NT2/D1 (cell line): ENCODE results near the gene ETFA.

ENCODE experiments used
- DNase-seq: peaks from one replicate; pipeline ENCODE4 v3.0.0-alpha.2; 2011; ENCODE audit warnings: low read depth, low spot score
- H3K27me3 ChIP-seq: 2 replicates; pipeline ENCODE4 v1.6.0; 2011; ENCODE audit warnings: mild to moderate bottlenecking; ENCODE audit not compliant: insufficient read length, insufficient read depth
- H3K36me3 ChIP-seq: 2 replicates; pipeline ENCODE4 v1.6.1; 2011; ENCODE audit warnings: mild to moderate bottlenecking, low read length, mixed read lengths; ENCODE audit not compliant: insufficient read depth, insufficient read length
- H3K4me1 ChIP-seq: 2 replicates; pipeline ENCODE4 v1.5.1; 2011; ENCODE audit not compliant: insufficient read depth, insufficient read length
- H3K4me3 ChIP-seq: 2 replicates; pipeline ENCODE4 v1.5.1; 2011; ENCODE audit warnings: low read depth; ENCODE audit not compliant: insufficient read length
- H3K9ac ChIP-seq: 2 replicates; pipeline ENCODE4 v1.6.0; 2011; ENCODE audit warnings: low read depth; ENCODE audit not compliant: insufficient read length
- H3K9me3 ChIP-seq: 2 replicates; pipeline ENCODE4 v1.5.1; 2011; ENCODE audit warnings: mild to moderate bottlenecking, low read length; ENCODE audit not compliant: insufficient read depth
- SUZ12 ChIP-seq: IDR thresholded peaks from 2 replicates; pipeline ENCODE4 v1.6.1; 2011; ENCODE audit not compliant: insufficient read length, insufficient read depth; ENCODE audit errors: extremely low read depth
- YY1 ChIP-seq: IDR thresholded peaks from 2 replicates; pipeline ENCODE4 v1.6.1; 2011; ENCODE audit not compliant: insufficient read length, insufficient read depth
- ZNF274 ChIP-seq: IDR thresholded peaks from 2 replicates; pipeline ENCODE4 v1.6.1; 2011; ENCODE audit warnings: mild to moderate bottlenecking, low read depth, low read length

Gene ETFA

GRCh38 chr15:76221085-76221767 lies 90.0 kb downstream of the ETFA start:
- peaks cover 37% of the 10 kb centered on the region for H3K36me3 ChIP-seq
- H3K9ac ChIP-seq, result no peak overlapping the region
- H3K4me3 ChIP-seq, result no peak overlapping the region
- H3K4me1 ChIP-seq, result no peaks in the 10 kb centered on the region
- no peak for DNase-seq
- TF ChIP-seq YY1 (no peak), ZNF274 (no peak), SUZ12 (no peak)
- H3K9me3 ChIP-seq, result peaks cover 20% of the 10 kb centered on the region
- H3K27me3 ChIP-seq, result no peaks in the 10 kb centered on the region

GRCh38 chr15:76217882-76218217 lies 93.4 kb downstream of the ETFA start:
- TF ChIP-seq YY1, result no peak
- TF ChIP-seq ZNF274, result no peak
- no peak for TF ChIP-seq SUZ12
- H3K36me3 ChIP-seq, result peaks cover 43% of the 10 kb centered on the region
- H3K27me3 ChIP-seq, result no peaks in the 10 kb centered on the region
- no peaks in the 10 kb centered on the region for H3K4me1 ChIP-seq
- no peak overlapping the region for H3K9ac ChIP-seq
- no peak overlapping the region for H3K4me3 ChIP-seq
- no peak for DNase-seq
- peaks cover 20% of the 10 kb centered on the region for H3K9me3 ChIP-seq

GRCh38 chr15:76217029-76217881 lies 94.0 kb downstream of the ETFA start:
- DNase-seq, result no peak
- H3K9me3 ChIP-seq, result peaks cover 20% of the 10 kb centered on the region
- peaks cover 45% of the 10 kb centered on the region for H3K36me3 ChIP-seq
- H3K27me3 ChIP-seq, result no peaks in the 10 kb centered on the region
- no peak for TF ChIP-seq SUZ12
- H3K4me3 ChIP-seq, result no peak overlapping the region
- H3K9ac ChIP-seq, result no peak overlapping the region
- H3K4me1 ChIP-seq, result no peaks in the 10 kb centered on the region

- DNase-seq, result no peak
- H3K4me3 ChIP-seq, result no peak overlapping the region
- peaks cover 15% of the 10 kb centered on the region for H3K9me3 ChIP-seq
- no peaks in the 10 kb centered on the region for H3K4me1 ChIP-seq
- no peak for TF ChIP-seq SUZ12
- TF ChIP-seq ZNF274, result no peak
- TF ChIP-seq YY1, result no peak
- H3K27me3 ChIP-seq, result no peaks in the 10 kb centered on the region
- peaks cover 55% of the 10 kb centered on the region for H3K36me3 ChIP-seq
- no peak overlapping the region for H3K9ac ChIP-seq
These were observed 95.6 kb downstream of the ETFA start for GRCh38 chr15:76215634-76216033.

GRCh38 chr15:76209942-76210341 lies 101.3 kb downstream of the ETFA start:
- TF ChIP-seq SUZ12, result no peak
- TF ChIP-seq YY1, result no peak
- no peak for TF ChIP-seq ZNF274
- Histone ChIP-seq H3K4me3 (no peak overlapping the region), H3K9me3 (no peaks in the 10 kb centered on the region), H3K4me1 (no peaks in the 10 kb centered on the region), H3K27me3 (no peaks in the 10 kb centered on the region), H3K9ac (no peak overlapping the region), H3K36me3 (peaks cover 76% of the 10 kb centered on the region)
- no peak for DNase-seq

GRCh38 chr15:76209523-76209922 lies 101.7 kb downstream of the ETFA start:
- no peaks in the 10 kb centered on the region for H3K4me1 ChIP-seq
- H3K4me3 ChIP-seq, result no peak overlapping the region
- TF ChIP-seq YY1, result no peak
- no peak for TF ChIP-seq ZNF274
- no peak for TF ChIP-seq SUZ12
- no peak for DNase-seq
- H3K9ac ChIP-seq, result no peak overlapping the region
- H3K36me3 ChIP-seq, result peaks cover 71% of the 10 kb centered on the region
- H3K9me3 ChIP-seq, result no peaks in the 10 kb centered on the region
- H3K27me3 ChIP-seq, result no peaks in the 10 kb centered on the region

GRCh38 chr15:76208786-76209424 lies 102.4 kb downstream of the ETFA start:
- TF ChIP-seq SUZ12, result no peak
- no peak for TF ChIP-seq ZNF274
- no peak for TF ChIP-seq YY1
- Histone ChIP-seq H3K4me3 (no peak overlapping the region), H3K4me1 (no peaks in the 10 kb centered on the region), H3K27me3 (no peaks in the 10 kb centered on the region), H3K9ac (no peak overlapping the region), H3K9me3 (no peaks in the 10 kb centered on the region), H3K36me3 (peaks cover 66% of the 10 kb centered on the region)
- no peak for DNase-seq
